Stimulated activated CD8-positive, alpha-beta memory T cell treated with anti-CD3 and anti-CD28 coated beads, Interleukin-15, amount 100 ng/mL, for 48 hours (primary cell): ENCODE data around the gene DNAAF3.

Source experiments
- DNase-seq, 2 donors: peaks; one replicate each; pipeline ENCODE4 v3.0.0-alpha.2; 2020; ENCODE audit warnings: low read depth in 2 of 2

The DNAAF3 gene

DNA sequence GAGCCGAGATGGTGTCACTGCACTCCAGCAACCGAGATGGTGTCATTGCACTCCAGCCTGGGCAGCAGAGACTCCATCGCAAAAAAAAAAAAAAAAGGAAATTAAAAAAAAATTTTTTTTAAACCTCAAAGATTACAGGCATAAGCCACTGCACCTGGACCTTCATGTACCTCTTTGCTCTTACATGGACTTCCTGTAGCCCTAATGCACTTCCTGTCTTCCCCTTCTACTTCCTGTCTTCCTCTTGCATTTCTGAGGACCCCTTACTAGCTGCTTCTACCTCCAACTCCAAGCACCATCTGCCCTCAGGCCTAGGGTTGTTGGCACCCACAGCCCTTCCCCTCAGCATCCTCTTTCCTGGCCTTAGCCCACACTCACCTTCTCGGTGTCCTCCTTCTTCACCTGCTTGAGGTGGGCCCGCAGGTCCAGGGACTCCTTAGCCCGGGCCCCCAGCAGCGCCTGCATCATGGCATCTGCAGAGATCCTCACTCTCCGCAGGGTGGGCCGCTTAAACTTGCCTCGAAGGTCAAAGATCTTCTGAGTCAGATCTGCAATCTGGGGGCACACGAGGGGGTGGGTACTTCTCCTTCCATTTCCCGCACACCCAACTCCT, 12.7 kb downstream of the DNAAF3 start:
- DNase-seq: no peak

GRCh38 chr19:55152017-55152416, 14.4 kb downstream of the DNAAF3 start:
- no peak for DNase-seq

GRCh38 chr19:55149078-55150003, 17.1 kb downstream of the DNAAF3 start, which contains the start of gene TNNT1:
TNNT1 (minus strand) TSS chr19:55149206; CDS start chr19:55147157, 2,049 bp downstream.
- DNase-seq: no peak

DNA sequence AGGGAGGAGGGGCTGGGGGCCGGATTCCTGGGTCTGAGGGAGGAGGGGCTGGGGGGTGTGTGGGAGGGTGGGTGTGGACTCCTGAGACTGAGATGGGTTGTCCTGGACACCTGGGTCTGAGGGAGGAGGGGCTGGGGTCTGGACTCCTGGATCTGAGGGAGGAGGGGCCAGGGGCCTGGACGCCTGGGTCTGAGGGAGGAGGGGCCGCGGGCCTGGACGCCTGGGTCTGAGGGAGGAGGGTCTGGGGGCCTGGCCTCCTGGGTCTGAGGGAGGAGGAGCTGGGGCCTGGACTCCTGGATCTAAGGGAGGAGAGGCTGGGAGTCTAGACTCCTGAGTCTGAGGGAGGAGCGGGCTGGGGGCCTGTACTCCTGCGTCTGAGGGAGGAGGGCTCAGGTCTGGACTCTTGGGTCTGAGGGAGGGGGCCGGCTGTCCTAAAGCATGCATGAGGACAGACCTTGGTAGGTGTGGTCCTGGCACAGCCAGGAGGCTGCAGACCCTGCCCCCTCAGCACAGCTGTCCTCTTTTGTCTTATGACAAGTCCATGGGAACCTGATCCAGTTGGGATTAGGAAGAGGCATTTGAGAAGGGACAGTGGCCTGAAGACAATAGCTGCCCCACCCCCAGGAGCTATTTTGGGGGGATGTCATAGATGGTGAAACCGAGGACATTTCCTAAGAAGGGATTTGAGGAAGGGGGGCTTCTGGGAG, 18.7 kb downstream of the DNAAF3 start:
- no peak for DNase-seq

- DNase-seq: no peak
These were observed 19.6 kb downstream of the DNAAF3 start for GRCh38 chr19:55146705-55147273.

DNA sequence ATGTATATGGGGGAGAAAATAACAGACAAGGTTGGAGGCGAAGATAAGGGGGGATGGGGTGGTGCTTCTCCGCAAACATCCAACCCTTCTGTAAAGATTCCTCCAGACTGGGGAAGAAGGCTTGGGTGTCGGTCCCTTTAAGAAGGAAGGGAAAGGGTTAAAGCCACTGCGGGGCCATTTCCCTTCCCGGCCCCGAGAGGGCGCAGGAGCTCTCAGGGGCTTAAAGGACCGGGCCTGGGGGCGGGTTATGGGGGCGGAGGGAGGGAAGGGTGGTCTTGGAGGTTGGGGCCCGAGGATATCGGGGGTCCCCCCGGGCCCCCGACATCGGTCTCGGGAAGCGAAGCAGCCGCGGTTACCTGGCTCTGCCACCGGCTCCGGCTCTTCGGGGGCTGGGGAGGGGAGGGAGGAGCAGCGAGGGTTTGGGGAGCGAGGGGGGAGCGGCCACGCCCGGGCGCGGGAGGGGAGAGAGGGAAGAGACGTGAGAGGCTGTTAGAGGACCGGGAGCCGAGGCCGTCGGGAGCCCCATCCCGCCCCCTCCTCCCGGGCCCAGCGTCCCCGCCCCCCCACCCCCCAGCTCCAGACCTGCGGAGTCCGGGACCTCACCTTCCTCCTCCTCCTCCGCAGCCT, 20.2 kb downstream of the DNAAF3 start:
- DNase-seq: no peak

DNA sequence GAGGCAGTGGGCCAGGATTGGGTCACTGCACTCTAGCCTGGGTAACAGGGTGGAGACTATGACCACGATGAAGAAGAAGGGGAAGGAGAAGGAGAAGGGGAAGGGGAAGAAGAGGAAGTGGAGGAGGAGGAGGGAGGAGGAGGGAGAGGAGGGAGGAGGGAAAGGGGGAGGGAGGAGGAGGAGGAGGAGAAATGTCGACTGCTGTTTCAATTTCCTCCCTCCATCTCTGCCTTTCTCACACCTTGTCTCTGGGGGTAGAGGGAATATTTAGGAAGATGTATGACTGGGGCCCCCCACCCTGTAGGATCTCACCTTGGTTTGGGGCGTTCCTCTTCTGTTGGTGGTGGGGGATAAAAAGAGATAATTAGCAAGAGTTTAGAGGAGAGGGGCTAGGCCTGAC, 21.2 kb downstream of the DNAAF3 start:
- DNase-seq: no peak

- DNase-seq: no peak
These were observed 24.7 kb downstream of the DNAAF3 start for GRCh38 chr19:55141696-55142095.

GRCh38 chr19:55137915-55138314, 28.5 kb downstream of the DNAAF3 start:
- DNase-seq: no peak

- DNase-seq: no peak
These were observed 29.9 kb downstream of the DNAAF3 start for GRCh38 chr19:55136399-55137102.

GRCh38 chr19:55134736-55135135, 31.7 kb downstream of the DNAAF3 start:
- no peak for DNase-seq

DNA sequence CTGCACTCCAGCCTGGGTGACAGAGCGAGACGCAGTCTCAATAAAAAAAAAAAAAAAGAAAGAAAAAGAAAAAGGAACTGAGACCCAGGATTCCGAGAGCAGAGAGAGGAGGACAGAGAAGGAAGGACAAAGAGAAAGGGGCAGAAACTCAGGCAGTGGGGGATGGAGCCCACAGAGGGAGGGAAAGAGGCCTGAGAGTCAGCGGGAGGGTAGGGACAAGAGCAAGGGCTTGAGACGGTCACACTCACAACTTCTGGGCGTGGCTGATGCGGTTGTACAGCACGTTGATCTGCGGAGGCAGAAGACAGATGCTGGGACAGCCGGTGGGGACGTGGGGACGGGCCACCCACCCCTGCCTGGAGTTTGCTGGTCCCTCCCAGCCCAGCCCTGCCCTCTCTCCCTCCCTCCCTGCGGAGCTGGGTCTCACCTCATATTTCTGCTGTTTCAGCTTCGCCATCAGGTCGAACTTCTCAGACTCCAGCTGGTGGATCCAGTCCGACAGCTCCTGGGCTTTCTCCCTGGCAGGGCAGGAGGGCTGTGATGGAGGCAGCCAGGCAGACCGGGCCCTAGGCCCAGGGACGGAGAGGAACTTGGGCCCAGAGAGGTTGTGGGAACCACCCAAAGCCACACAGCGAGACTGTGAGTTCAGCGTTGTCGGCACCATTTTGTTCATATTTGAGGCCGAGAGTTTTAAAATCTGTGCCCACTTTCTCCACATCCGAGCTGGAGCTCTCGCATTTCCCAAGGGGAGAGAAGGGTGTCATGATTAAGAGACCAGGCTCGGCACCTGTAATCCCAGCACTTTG, 32.6 kb downstream of the DNAAF3 start:
- DNase-seq: no peak

DNA sequence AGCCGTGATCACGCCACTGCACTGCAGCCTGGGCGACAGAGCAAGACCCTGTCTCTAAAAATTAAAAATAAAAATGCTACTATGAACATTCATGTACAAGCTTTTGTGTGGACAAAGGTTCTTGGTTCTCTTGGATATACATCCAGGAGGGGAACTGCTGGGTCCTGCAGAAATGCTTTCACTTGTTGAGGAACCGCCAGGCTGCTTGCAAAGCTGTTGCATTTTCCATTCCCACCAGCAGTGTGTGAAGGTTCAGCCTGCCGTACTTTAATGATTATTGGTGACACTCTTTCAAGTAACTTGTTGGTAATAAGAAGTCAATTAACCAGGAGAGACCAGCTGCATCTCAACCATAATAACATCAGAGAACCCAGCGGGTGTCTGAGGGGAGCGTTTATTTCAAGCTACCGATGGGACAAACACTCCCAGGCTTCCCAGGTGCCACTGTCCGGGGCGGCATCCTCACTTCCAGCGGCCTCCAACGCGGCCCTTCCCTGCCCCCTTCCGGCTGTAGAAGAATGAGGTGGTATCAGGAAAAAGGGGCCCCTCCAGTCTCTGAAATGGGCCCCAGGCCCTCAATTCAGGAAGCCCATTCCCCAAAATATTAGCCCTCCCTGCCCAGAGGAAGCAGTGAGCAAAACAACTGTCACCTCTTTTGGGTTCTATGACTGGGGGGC, 33.8 kb downstream of the DNAAF3 start:
- DNase-seq: no peak

- no peak for DNase-seq
These were observed 35.0 kb downstream of the DNAAF3 start for GRCh38 chr19:55131421-55131820.

DNA sequence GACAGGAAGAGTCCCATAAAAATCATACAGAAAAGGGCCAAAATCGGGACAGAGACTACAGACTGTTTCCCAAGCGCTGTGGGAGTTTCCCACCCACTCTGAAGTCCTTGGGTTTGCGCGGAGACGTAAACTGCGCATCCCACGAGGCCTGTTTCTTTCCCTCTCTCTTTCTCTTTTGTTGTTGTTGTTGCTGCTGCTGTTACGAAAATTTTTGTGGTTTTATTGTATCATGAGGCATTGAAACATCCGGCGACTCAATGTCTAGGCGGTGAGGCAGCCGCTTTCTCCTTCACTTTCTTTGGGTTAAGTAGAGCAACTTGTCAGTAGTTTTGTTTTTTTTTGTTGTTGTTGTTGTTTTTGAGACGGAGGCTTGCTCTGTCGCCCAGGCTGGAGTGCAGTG, 47.4 kb downstream of the DNAAF3 start:
- no peak for DNase-seq

DNA sequence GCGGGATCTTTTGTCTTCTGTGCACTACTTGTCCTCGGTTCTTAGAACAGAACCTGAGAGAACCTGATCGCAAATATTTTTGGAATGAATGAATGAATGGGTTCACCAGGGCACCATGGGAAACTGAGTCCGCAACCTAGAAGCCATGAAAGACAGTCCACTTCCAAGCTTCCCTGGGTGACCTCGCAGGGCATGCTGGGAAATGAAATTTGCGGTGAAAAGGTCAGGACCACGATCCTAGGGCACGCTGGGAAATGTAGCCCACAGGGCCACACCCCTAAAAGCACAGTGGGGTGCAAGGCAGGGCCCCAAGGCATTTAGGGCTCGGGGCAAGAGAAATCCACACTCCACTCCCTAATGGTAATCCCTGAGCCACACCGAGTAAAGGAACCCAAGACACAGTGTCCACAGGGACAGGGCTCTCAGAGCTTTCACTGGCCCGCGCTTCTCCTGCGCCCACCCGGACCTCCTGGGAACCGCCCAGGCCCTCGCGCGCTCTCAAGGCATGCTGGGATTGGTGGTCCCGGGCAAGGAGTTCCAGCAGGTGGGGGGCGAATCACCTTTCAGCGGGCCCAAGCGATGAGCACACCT, 47.9 kb downstream of the DNAAF3 start:
- no peak for DNase-seq

- DNase-seq: peak; percentile 96 to 98
These were observed 48.6 kb downstream of the DNAAF3 start for GRCh38 chr19:55117663-55118391.

DNA sequence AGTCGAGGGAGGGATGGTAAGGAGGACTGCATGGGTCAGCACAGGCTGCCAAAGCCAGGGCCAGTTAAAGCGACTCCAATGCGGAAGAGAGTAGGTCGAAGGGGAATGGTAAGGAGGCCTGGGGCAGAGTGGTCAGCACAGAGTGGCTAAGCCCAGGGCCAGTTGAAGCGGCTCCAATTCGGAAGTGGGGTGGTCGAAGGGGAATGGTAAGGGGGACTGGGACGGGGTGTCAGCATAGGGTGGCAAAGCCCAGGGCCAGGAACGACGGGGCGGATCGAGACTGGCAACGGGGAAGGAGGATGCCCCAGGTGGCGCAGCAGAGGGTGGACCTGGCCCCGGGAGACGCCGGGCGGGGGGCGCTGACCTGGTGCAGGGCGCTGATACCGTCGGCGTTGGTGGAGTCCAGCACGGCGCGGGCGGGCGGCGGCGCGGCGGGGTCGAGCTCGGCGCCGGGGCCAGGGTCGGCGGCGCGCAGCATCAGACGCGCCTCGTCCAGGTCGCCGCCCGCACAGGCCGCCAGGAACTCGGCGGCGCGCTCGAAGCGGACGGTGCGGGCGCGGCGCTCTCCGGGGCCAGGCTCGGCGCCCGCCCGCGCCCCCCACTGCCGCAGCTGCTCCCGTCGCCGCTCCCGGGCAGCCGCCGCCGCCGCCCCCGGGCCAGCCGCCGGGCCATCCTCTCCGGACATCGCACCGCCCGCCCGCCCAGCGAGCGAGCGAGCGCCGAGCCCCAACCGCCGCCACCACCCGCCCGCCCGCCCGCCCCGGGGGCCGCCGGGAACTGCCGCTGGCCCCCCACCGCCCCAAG, 49.4 kb downstream of the DNAAF3 start, which contains the start of gene PPP1R12C:
TSS of gene PPP1R12C (minus strand) at position 779 of the 804 bp plus-strand sequence. CDS start at position 685, 94 bp downstream.
- DNase-seq: no peak
